C4-2B (cell line): ENCODE measurements around the gene PRG3.

ENCODE experiments used
- H3K27ac ChIP-seq: fragments of 450-650 bp; 2 replicates; pipeline ENCODE4 v1.5.1; 2017
- ZFX ChIP-seq: fragments of 450-650 bp; IDR thresholded peaks from 2 replicates; pipeline ENCODE4 v1.6.1; 2017
- TF ChIP-seq, protein P1 (sequence below): fragments of 450-650 bp; conservative IDR thresholded peaks from 2 replicates; pipeline ENCODE4 v1.5.1; 2017; ENCODE audit warnings: mild to moderate bottlenecking

The PRG3 gene

GRCh38 chr11:57417056-57417455 is 36.1 kb upstream of the PRG3 start:
- no peak for TF ChIP-seq ZFX
- TF ChIP-seq, protein P1, sequence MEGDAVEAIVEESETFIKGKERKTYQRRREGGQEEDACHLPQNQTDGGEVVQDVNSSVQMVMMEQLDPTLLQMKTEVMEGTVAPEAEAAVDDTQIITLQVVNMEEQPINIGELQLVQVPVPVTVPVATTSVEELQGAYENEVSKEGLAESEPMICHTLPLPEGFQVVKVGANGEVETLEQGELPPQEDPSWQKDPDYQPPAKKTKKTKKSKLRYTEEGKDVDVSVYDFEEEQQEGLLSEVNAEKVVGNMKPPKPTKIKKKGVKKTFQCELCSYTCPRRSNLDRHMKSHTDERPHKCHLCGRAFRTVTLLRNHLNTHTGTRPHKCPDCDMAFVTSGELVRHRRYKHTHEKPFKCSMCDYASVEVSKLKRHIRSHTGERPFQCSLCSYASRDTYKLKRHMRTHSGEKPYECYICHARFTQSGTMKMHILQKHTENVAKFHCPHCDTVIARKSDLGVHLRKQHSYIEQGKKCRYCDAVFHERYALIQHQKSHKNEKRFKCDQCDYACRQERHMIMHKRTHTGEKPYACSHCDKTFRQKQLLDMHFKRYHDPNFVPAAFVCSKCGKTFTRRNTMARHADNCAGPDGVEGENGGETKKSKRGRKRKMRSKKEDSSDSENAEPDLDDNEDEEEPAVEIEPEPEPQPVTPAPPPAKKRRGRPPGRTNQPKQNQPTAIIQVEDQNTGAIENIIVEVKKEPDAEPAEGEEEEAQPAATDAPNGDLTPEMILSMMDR: no peak
- H3K27ac ChIP-seq: no peak overlapping the region

DNA sequence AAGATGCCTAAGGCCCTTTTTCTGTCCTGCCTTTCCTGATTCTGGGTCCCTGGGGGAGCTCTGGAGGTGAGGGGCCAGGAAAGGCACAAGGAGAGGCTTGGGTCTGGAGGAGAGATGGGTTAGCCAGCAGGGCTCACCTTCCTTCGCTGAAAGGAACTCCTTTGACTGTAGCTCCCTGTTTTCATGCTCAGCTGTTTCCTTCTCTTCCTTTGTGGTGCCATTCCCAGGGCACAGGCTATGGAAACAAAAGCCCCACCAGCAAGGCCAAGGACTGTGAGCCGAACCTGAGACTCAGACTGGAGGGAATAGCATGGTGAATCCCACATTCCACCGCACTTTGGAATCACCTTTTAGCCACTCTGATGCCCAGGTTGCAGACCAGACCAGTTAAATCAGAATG is 35.5 kb upstream of the PRG3 start:
- TF ChIP-seq, protein P1: no peak
- H3K27ac ChIP-seq: no peak overlapping the region

- TF ChIP-seq ZFX: no peak
- TF ChIP-seq, protein P1: no peak
- no peak overlapping the region for H3K27ac ChIP-seq
These were observed 33.8 kb upstream of the PRG3 start for GRCh38 chr11:57414612-57415212.

GRCh38 chr11:57413681-57414080 is 32.7 kb upstream of the PRG3 start:
- TF ChIP-seq, protein P1: no peak
- TF ChIP-seq ZFX: no peak

GRCh38 chr11:57410287-57410686 is 29.3 kb upstream of the PRG3 start:
- TF ChIP-seq, protein P1: no peak
- no peak for TF ChIP-seq ZFX
- H3K27ac ChIP-seq: no peak overlapping the region

More at GRCh38 chr11:57413681-57414080, 32.7 kb upstream of the PRG3 start:
- H3K27ac ChIP-seq: no peak overlapping the region

- no peak overlapping the region for H3K27ac ChIP-seq
- TF ChIP-seq, protein P1: no peak
- no peak for TF ChIP-seq ZFX
These were observed 28.6 kb upstream of the PRG3 start for GRCh38 chr11:57409321-57410100.

GRCh38 chr11:57408771-57409170 is 27.8 kb upstream of the PRG3 start:
- no peak for TF ChIP-seq ZFX
- TF ChIP-seq, protein P1: no peak
- H3K27ac ChIP-seq: no peak overlapping the region
